GM19025 (cell line): Measurements from ENCODE around the gene SH3PXD2A.

Experiments
- ATAC-seq: cut with Tn5 transposase; IDR thresholded peaks from one replicate; pipeline ENCODE4 v1.9.1; 2021; ENCODE audit warnings: mild to moderate bottlenecking, low read depth, moderate library complexity; ENCODE audit not compliant: unreplicated experiment

The SH3PXD2A gene

GRCh38 chr10:103696411-103697145 lies 158.8 kb downstream of the SH3PXD2A start:
- peak; percentile 36 for ATAC-seq

GRCh38 chr10:103696094-103696410 lies 159.3 kb downstream of the SH3PXD2A start:
- ATAC-seq: no peak

GRCh38 chr10:103695584-103696005 lies 159.8 kb downstream of the SH3PXD2A start:
- no peak for ATAC-seq

GRCh38 chr10:103693812-103694205 lies 161.6 kb downstream of the SH3PXD2A start:
- ATAC-seq: no peak

GRCh38 chr10:103692952-103693811 lies 162.2 kb downstream of the SH3PXD2A start:
- peak; percentile 21 for ATAC-seq

GRCh38 chr10:103692436-103692951 lies 162.9 kb downstream of the SH3PXD2A start:
- peak; percentile 49 for ATAC-seq

- peak; percentile 16 for ATAC-seq
Measured at GRCh38 chr10:103691723-103692435, 163.5 kb downstream of the SH3PXD2A start.

GRCh38 chr10:103691267-103691666 lies 164.1 kb downstream of the SH3PXD2A start:
- no peak for ATAC-seq

GRCh38 chr10:103690281-103690680 lies 165.1 kb downstream of the SH3PXD2A start:
- no peak for ATAC-seq

- ATAC-seq: no peak
Measured at GRCh38 chr10:103688491-103688890, 166.9 kb downstream of the SH3PXD2A start.

- no peak for ATAC-seq
Measured at GRCh38 chr10:103687718-103688117, 167.7 kb downstream of the SH3PXD2A start.

- no peak for ATAC-seq
Measured at GRCh38 chr10:103687172-103687571, 168.2 kb downstream of the SH3PXD2A start.

- peak; percentile 50 for ATAC-seq
Measured at GRCh38 chr10:103685880-103686669, 169.3 kb downstream of the SH3PXD2A start.

GRCh38 chr10:103683851-103684250 lies 171.5 kb downstream of the SH3PXD2A start:
- no peak for ATAC-seq

- ATAC-seq: no peak
Measured at GRCh38 chr10:103682631-103683030, 172.7 kb downstream of the SH3PXD2A start.

- ATAC-seq: no peak
Measured at GRCh38 chr10:103681617-103682399, 173.6 kb downstream of the SH3PXD2A start.

- ATAC-seq: no peak
Measured at GRCh38 chr10:103680869-103681236, 174.5 kb downstream of the SH3PXD2A start.

GRCh38 chr10:103679096-103679790 lies 176.1 kb downstream of the SH3PXD2A start:
- ATAC-seq: peak; percentile 66

- ATAC-seq: peak; percentile 72
Measured at GRCh38 chr10:103678178-103678526, 177.2 kb downstream of the SH3PXD2A start.
